Measurements from ENCODE around the gene HINT3.
"Not testable (repeated sequence)": the region's sequence is repeated elsewhere in the genome, so short reads cannot be mapped to it uniquely, and the experiment has no call there.

The HINT3 gene

GRCh38 chr6:126002755-126003679, 46.4 kb downstream of the HINT3 start:
- DNase-seq (ENCODE audit: low read depth): no peak

DNA sequence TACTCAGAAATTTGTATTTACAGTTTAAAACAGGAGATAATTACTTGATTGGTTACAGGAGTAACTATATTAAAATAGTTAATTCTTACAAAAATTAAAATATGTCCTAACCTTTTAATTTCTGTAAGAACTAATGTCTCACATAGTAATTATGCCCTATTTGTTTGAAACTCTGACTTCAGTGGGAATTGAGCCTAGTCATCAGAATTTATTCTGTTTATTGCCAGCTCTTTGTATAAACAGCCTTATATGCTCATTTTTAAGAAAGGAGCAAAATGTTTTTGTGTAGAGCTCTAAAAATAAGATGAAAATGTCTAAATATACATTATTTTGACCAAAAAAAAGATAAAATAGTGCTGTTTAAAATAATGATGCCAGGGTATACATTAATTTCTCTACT, 51.2 kb downstream of the HINT3 start:
- DNase-seq (ENCODE audit: low read depth): no peak

DNA sequence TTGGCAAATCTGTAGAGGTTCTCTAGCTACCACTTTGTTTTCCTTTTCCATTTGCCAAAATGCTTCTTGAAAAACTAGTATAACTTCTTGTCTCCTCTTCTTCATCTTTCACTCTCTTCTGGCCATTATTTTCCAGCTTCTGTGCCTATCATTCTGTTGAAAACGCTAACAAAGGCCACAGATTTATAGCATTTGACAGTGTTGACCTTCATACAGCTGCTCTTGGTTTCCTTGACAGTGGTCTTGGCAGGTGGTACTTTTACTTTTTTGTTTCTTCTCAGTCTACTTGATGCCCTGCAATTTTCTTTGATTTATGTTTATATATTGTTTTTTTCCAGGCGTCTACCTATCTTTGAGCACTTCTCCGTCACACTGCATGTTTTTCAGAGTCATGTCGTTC, 53.5 kb downstream of the HINT3 start:
- DNase-seq (ENCODE audit: low read depth): no peak

DNA sequence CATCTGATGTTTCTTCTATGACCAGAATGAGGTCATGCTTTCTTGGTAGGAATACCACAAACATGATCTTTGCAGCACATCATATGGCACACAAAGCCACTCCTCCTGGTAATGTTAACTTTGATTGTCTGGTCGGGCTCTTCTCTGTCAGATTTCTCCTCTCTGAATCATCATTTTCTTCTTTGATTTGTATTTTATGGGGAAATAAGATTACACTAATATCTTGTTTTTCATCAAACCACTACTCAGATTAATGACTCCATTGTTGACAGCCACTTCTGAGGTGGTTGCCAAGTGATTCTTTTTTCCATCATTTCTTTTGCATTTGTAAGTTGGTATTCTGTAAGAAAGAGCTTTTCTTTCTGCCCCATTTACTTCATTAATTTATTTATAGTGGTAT, 59.3 kb downstream of the HINT3 start:
- DNase-seq (ENCODE audit: low read depth): no peak

- no peak for DNase-seq (ENCODE audit: low read depth)
Measured at GRCh38 chr6:126016591-126016990, 60.0 kb downstream of the HINT3 start.

DNA sequence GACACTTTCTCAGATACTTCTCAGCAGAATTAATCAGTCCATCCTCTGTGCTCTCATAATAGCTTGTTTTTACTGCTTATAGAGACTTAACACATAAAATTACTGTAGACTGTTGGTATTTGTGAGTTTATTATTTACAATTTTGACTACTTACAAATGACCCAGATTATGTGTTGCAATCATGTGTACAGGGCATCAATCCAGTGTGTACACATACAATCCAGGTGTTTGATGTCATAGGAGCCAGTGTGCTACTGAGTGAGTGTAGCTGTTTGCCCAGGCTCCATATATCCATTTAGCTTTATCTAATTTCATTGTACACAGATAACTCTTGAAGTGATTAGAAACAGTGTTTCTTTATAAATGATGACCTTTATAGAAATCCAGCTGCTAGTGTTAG, 61.1 kb downstream of the HINT3 start:
- no peak for DNase-seq (ENCODE audit: low read depth)

DNA sequence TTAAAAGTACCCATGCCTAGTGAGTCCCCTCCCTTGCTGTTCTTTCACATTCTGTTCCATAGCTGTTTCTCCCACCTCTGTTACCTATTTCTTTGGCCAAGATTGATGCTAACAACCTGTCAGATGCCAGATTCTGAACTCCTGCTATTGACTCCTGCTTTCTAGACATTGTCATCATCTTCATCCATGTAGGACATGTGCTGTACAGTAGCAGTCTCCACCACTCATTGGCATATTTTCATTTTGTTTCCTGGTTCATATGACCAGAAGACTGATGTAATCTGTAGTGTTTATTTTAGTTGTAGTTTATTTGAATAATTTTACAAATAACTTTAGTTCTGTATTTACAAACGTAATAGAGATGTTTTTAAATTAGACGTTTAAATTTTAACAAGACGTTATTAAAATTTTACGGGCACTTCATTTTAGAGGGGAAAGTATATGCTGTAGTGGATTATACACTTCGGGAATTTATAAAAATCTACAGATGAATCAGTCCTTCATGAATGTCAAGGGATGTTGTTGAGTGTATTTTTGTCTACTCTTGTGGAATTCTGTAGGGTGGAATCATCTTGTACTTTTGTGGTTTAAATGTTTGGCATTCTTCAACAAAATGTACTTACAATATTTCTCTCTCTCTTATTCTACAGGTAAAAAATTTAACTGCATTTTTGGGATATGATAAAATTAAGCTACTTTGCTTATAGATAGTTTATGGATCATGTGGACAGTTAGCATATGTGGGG, 63.9 kb downstream of the HINT3 start:
- DNase-seq (ENCODE audit: low read depth): no peak

DNA sequence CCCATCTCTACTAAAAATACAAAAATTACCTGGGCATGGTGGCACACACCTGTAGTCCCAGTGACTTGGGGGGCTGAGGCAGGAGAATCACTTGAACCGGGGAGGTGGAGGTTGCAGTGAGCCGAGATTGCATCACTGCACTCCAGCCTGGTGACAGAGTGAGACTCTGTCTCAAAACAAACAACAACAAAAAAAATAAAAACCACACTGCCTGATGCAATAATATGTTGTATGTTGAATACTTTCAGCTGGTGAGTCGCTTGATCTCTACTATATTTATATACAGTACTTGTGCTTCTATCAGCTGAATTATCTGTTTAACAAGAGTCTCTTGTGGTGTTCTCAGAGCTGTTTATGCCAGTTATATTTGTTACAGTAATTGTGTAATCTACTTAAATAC, 66.9 kb downstream of the HINT3 start:
- DNase-seq (ENCODE audit: low read depth): not testable (repeated sequence)

DNA sequence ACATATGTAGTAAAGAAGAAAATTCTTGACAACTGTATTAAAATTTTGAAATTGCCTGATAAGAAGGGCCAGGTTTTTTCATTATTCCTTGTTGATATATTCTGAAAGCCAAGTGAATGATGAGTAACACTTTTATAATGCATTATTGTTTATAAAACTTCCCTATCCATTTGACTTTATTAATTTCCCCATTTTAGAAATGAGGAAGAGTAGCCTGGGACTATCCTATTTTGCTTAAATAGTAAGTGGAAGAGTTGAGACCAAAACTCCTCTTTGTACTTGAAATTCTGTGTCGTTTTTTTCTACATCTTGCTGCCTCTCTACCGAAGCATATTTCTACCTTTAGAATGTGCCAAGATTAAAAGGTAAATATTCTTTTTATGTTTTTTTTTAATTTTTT, 69.4 kb downstream of the HINT3 start:
- no peak for DNase-seq (ENCODE audit: low read depth)

DNA sequence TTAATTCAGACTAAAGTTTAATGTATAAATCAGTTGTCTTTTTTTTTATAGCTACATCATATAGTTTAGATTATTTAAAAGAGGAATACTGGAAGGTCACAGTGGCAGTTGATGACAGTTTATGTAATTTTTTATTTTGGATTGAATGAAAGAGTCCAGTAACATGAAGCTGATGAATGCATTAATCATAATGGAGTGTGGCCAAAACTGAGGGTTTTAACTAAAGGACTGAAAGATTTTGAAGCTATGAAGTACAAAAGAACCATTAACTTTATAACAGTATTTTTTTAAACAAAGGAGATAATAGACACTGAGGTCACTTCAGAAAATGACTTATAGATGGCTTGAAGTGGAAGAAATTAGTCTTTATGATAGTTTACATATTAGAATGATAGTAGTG, 71.0 kb downstream of the HINT3 start:
- no peak for DNase-seq (ENCODE audit: low read depth)
